Peyer's patch (tissue), 4 donors: ENCODE measurements around the gene RAPGEF1. TPM values are rescaled to one million over a fixed set of nuclear protein-coding genes. Genes with fewer than 3 reads are reported as not detected.
A peak's percentile ranks its signal among the peaks of the same experiment; 100 is the strongest.

Experiments used
- DNase-seq, 3 donors: peaks; one replicate each; pipeline ENCODE4 v3.0.0-alpha.2; 2017 to 2019
- H3K27ac ChIP-seq, 4 donors: fragments of 200-600 bp; sonication (generic); one replicate each; pipeline ENCODE4 v1.5.1; 2016 to 2019
- H3K27me3 ChIP-seq, 2 donors: fragments of 200-600 bp; sonication (generic); one replicate each; pipeline ENCODE4 v1.5.1; 2019
- H3K36me3 ChIP-seq, 3 donors: fragments of 200-600 bp; sonication (generic); one replicate each; pipeline ENCODE4 v1.5.1; 2016 to 2019
- H3K4me1 ChIP-seq, 4 donors: fragments of 200-600 bp; sonication (generic); one replicate each; pipeline ENCODE4 v1.5.1; 2016 to 2019
- H3K4me3 ChIP-seq, 4 donors: fragments of 200-600 bp; sonication (generic); 1 replicate in 3 of 4; 2 replicates in 1 of 4; pipeline ENCODE4 v1.5.1; 2016 to 2019; ENCODE audit warnings: mild to moderate bottlenecking in 1 of 4
- H3K9me3 ChIP-seq, 4 donors: fragments of 200-600 bp; sonication (generic); one replicate each; pipeline ENCODE4 v1.5.1; 2016 to 2019; ENCODE audit warnings: mild to moderate bottlenecking in 1 of 4
- CTCF ChIP-seq, 6 experiments: fragments of 450-650 bp in 4 of 6; fragments of 200-600 bp in 2 of 6; sonication (generic) in 1 of 6; IDR thresholded peaks; one replicate each; pipeline ENCODE4 v1.5.1; 2017 to 2019; ENCODE audit warnings: antibody characterized with exemption in 6 of 6, mild to moderate bottlenecking in 3 of 6, moderate library complexity in 1 of 6
- POLR2A ChIP-seq, 2 donors: fragments of 450-650 bp; IDR thresholded peaks; one replicate each; pipeline ENCODE4 v1.5.1; 2017; ENCODE audit warnings: antibody characterized with exemption in 2 of 2, mild to moderate bottlenecking in 2 of 2, moderate library complexity in 2 of 2
- total RNA-seq, 4 donors: library from RNA; depleted of rRNA; stranded (reverse); fragments of >200 nt; gene quantifications; one replicate each; pipeline ENCODE4 v1.1.0, GENCODE V29; 2016

RAPGEF1 gene
- total RNA-seq, 4 donors from 2014 or later = 51.7 to 182 (median 70.7) TPM

DNA sequence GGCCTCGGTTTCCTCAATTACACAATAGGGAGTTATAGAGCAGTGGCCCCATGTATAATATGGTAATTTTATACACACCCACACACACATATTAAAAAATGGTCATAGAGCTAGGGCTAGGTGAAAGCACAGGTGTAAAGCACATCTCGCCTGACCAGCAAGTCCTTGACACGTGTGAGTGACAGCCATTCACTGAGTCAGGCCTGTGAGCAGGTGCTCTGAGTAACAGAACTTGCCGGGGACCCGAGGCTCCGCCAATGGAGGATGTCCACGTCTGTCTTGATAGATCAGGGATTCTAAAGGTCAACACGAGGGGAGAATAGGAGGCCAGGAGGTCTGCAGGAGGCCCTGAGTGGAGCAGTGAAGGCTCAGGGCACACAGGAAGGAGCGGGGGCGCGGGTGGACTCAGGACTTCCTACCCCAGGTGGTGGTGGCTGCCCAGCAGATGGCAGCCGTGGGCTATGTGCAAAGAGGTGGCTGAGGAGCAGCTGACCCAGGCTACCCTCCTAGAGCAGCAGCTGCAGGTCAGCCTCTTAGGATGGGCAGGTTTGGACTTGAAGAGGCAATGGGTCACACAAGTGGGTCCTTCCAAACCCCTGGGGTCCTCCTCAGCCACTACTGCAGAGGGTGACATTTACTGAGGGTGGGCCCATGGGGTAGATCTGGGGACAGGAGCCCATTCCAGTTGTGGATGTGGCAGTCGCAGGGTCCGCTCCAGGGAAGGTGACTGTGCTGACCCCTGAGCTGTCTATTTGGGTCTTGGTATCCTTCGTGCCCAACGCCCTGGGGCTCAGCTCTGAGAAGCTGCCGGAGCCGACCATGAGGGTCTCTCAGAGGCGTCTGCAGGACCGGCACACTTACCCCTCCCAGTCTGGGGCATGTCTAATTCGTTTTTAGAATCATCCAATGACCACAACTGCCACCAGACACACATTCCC lies 148.7 kb downstream of the RAPGEF1 start:
- DNase-seq = peak; percentile 84 to 93 (median 87)
- H3K36me3 ChIP-seq = peaks cover 0 to 79% (median 3%) of the 10 kb centered on the region in 3 donors

GRCh38 chr9:131590449-131590848 lies 149.4 kb downstream of the RAPGEF1 start:
- H3K27ac ChIP-seq = peak overlapping the region in 1 of 4 donors; percentile 35
- H3K4me3 ChIP-seq = no peak overlapping the region
- no peaks in the 10 kb centered on the region for H3K9me3 ChIP-seq
- peak in 1 of 3 donors; percentile 40 for DNase-seq
- no peak for TF ChIP-seq POLR2A (IDR thresholded peaks at IDR 0.05)
- no peak for TF ChIP-seq CTCF (IDR thresholded peaks at IDR 0.05)
- peaks cover 0 to 72% (median 3%) of the 10 kb centered on the region in 3 donors for H3K36me3 ChIP-seq
- no peaks in the 10 kb centered on the region for H3K27me3 ChIP-seq
- peaks cover 0 to 14% (median 3%) of the 10 kb centered on the region in 4 donors for H3K4me1 ChIP-seq

More for the DNA sequence above, 148.7 kb downstream of the RAPGEF1 start:
- TF ChIP-seq CTCF (IDR thresholded peaks at IDR 0.05) (peak; percentile 67 to 94 (median 88)), POLR2A (IDR thresholded peaks at IDR 0.05) (peak in 1 of 2 donors; percentile 19)
- H3K4me3 ChIP-seq = no peak overlapping the region
- H3K9me3 ChIP-seq = no peaks in the 10 kb centered on the region
- no peaks in the 10 kb centered on the region for H3K27me3 ChIP-seq
- peak overlapping the region in 1 of 4 donors; percentile 35 for H3K27ac ChIP-seq
- H3K4me1 ChIP-seq = peaks cover 0 to 9% (median 3%) of the 10 kb centered on the region in 4 donors

- H3K36me3 ChIP-seq = peaks cover 0 to 72% (median 3%) of the 10 kb centered on the region in 3 donors
- H3K27ac ChIP-seq = peak overlapping the region in 1 of 4 donors; percentile 35
- DNase-seq = peak in 1 of 3 donors; percentile 30
- no peaks in the 10 kb centered on the region for H3K27me3 ChIP-seq
- no peak overlapping the region for H3K4me3 ChIP-seq
- TF ChIP-seq POLR2A (IDR thresholded peaks at IDR 0.05) (no peak), CTCF (IDR thresholded peaks at IDR 0.05) (no peak)
- H3K9me3 ChIP-seq = no peaks in the 10 kb centered on the region
- H3K4me1 ChIP-seq = peaks cover 0 to 15% (median 3%) of the 10 kb centered on the region in 4 donors
Measured at GRCh38 chr9:131589993-131590392, 149.9 kb downstream of the RAPGEF1 start.

GRCh38 chr9:131589124-131589711 lies 150.7 kb downstream of the RAPGEF1 start:
- Histone ChIP-seq H3K27ac (no peak overlapping the region), H3K4me3 (no peak overlapping the region), H3K4me1 (peaks cover 0 to 19% (median 3%) of the 10 kb centered on the region in 4 donors), H3K36me3 (peaks cover 0 to 72% (median 3%) of the 10 kb centered on the region in 3 donors), H3K9me3 (no peaks in the 10 kb centered on the region), H3K27me3 (no peaks in the 10 kb centered on the region)
- no peak for TF ChIP-seq POLR2A (IDR thresholded peaks at IDR 0.05)
- DNase-seq = no peak

- Histone ChIP-seq H3K9me3 (no peaks in the 10 kb centered on the region), H3K27ac (no peak overlapping the region), H3K4me1 (peaks cover 0 to 19% (median 3%) of the 10 kb centered on the region in 4 donors), H3K36me3 (peaks cover 0 to 72% (median 3%) of the 10 kb centered on the region in 3 donors), H3K27me3 (no peaks in the 10 kb centered on the region), H3K4me3 (no peak overlapping the region)
- peak in 1 of 3 donors; percentile 37 for DNase-seq
- no peak for TF ChIP-seq CTCF (IDR thresholded peaks at IDR 0.05)
- no peak for TF ChIP-seq POLR2A (IDR thresholded peaks at IDR 0.05)
Measured at GRCh38 chr9:131588396-131588795, 151.5 kb downstream of the RAPGEF1 start.
